ENCODE results near the gene STK17A. TPM values are rescaled to one million over a fixed set of nuclear protein-coding genes. Genes with fewer than 3 reads are reported as not detected.

Gene STK17A
- total RNA-seq, 2 donors from 2014 or later = 42.4 to 55.5 TPM

DNA sequence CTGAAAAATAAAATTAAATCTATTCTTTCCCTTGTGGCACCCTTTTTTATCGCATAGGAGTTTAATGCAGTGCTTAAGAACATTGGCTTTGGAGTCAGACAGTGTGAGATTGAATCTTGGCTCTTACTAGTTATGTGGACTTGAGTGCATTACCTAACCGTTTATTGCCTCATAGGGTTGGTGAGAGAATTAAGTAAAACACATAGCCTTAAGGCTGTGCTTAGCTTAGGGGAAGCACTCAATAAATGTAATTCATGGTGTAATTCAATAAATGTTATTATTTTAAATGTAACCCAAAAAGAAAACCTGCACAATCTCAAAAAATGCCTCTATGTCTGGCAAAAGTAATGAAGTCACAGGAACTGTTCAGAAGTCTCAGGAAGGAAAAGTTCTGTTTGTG lies 2.7 kb downstream of the STK17A start:
- ATAC-seq (ENCODE audit: insufficient number of reproducible peaks, low FRiP score, low read depth) (peak; percentile 34), DNase-seq (ENCODE audit: low spot score) (no peak)
- Histone ChIP-seq H3K9me3 (no peaks in the 10 kb centered on the region), H3K27me3 (replicated peaks; ENCODE audit: insufficient read depth) (no peaks in the 10 kb centered on the region), H3K27ac (peak overlapping the region; percentile 97 to 98), H3K4me3 (peak overlapping the region; percentile 96), H3K4me1 (ENCODE audit: control insufficient read depth in 1 of 2, low read depth in 2 of 2) (peaks cover 24 to 60% of the 10 kb centered on the region in 2 donors), H3K36me3 (no peaks in the 10 kb centered on the region)
- TF ChIP-seq CTCF (IDR thresholded peaks at IDR 0.05) = no peak

DNA sequence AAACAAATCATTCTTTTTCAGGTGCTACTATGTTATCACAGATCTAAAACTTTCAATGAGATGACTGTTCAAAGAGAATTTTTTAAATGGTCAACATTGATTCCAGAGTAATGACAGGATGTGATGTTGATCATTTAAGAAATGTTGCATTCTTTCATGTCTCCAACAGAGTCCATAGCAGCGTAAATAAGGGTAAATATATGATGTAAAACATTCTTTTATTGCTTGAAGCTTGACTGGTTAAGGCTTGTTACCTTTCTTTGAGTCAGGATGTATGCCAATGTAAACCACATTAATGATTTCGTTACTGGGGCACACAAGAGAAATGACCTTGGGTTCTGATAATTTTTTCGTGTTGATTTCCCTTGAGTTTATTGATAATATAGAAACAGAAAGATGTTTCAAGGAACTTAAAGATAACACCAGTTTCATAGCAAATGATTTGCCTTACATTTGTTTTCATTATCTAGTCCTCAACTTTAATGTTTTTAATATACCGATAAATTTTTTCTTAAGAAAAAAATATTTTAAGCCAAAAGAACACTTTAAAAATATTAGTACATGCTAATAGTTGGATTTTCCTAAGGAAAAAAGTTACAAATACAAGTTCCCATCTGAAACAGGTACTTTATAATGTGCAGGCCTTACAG lies 3.5 kb downstream of the STK17A start:
- H3K9me3 ChIP-seq = no peaks in the 10 kb centered on the region
- H3K36me3 ChIP-seq = no peaks in the 10 kb centered on the region
- no peaks in the 10 kb centered on the region for H3K27me3 ChIP-seq (replicated peaks; ENCODE audit: insufficient read depth)
- H3K4me1 ChIP-seq (ENCODE audit: control insufficient read depth in 1 of 2, low read depth in 2 of 2) = peaks cover 26 to 67% of the 10 kb centered on the region in 2 donors
- no peak for TF ChIP-seq CTCF (IDR thresholded peaks at IDR 0.05)
- peak overlapping the region; percentile 96 for H3K4me3 ChIP-seq
- H3K27ac ChIP-seq = peak overlapping the region; percentile 47 to 98
- no peak for DNase-seq (ENCODE audit: low spot score)
- ATAC-seq (ENCODE audit: insufficient number of reproducible peaks, low FRiP score, low read depth) = no peak

DNA sequence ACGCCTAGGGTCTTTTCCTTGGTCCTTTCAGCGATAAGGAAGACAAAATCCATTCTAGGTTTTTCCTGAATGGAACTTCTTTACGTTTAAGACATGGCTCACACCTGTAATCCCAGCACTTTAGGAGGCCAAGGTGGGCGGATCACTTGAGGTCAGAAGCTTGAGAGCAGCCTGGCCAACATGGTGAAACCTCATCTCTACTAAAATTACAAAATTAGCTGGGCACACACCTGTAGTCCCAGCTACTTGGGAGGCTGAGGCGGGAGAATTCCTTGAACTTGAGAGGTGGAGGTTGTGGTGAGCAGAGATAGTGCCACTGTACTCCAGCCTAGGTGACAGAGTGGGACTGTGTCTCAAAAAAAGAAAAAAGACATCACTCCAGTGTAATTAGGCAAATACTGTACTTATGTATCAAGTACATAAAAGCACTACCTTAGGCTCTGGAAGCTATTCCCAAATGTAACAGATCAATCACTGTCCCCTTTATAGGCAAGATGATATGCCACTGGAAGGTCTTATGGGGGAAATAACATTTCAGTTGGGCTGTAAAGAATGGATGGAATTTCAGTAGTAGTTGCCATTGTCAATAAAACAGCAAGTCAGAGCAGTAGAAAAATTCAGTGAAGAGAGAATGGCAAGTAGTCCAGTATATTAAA lies 5.7 kb downstream of the STK17A start:
- ATAC-seq (ENCODE audit: insufficient number of reproducible peaks, low FRiP score, low read depth) (no peak), DNase-seq (ENCODE audit: low spot score) (no peak)
- Histone ChIP-seq H3K27me3 (replicated peaks; ENCODE audit: insufficient read depth) (no peaks in the 10 kb centered on the region), H3K36me3 (no peaks in the 10 kb centered on the region), H3K4me1 (ENCODE audit: control insufficient read depth in 1 of 2, low read depth in 2 of 2) (peaks cover 33 to 80% of the 10 kb centered on the region in 2 donors), H3K9me3 (no peaks in the 10 kb centered on the region), H3K27ac (peak overlapping the region in 1 of 2 donors; percentile 32), H3K4me3 (no peak overlapping the region)
- no peak for TF ChIP-seq CTCF (IDR thresholded peaks at IDR 0.05)

GRCh38 chr7:43589133-43589478 lies 6.2 kb downstream of the STK17A start:
- H3K27me3 ChIP-seq (replicated peaks; ENCODE audit: insufficient read depth) = no peaks in the 10 kb centered on the region
- H3K4me3 ChIP-seq = no peak overlapping the region
- ATAC-seq (ENCODE audit: insufficient number of reproducible peaks, low FRiP score, low read depth) = no peak
- no peaks in the 10 kb centered on the region for H3K9me3 ChIP-seq
- H3K27ac ChIP-seq = peak overlapping the region in 1 of 2 donors; percentile 32
- no peaks in the 10 kb centered on the region for H3K36me3 ChIP-seq
- H3K4me1 ChIP-seq (ENCODE audit: control insufficient read depth in 1 of 2, low read depth in 2 of 2) = peaks cover 36 to 85% of the 10 kb centered on the region in 2 donors
- no peak for DNase-seq (ENCODE audit: low spot score)
- no peak for TF ChIP-seq CTCF (IDR thresholded peaks at IDR 0.05)

DNA sequence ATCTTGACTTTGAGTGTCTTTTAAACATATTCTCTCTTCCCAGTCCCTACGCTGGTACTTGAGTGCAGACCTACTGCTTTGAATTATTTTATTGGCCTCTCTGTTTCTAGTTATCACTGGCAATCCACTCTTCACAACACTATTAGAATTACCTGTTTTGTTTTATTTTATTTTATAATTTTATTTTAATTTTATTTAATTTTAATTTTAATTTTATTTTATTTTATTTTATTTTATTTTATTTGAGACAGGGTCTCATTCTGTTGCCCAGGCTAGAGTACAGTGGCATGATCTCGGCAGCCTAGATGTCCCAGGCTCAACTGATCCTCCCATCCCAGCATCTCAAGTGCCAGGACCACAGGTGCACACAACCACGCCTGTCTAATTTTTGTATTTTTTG lies 6.8 kb downstream of the STK17A start:
- Histone ChIP-seq H3K27ac (peak overlapping the region in 1 of 2 donors; percentile 7), H3K4me1 (ENCODE audit: control insufficient read depth in 1 of 2, low read depth in 2 of 2) (peaks cover 36 to 87% of the 10 kb centered on the region in 2 donors), H3K27me3 (replicated peaks; ENCODE audit: insufficient read depth) (no peaks in the 10 kb centered on the region), H3K36me3 (no peaks in the 10 kb centered on the region), H3K4me3 (no peak overlapping the region), H3K9me3 (no peaks in the 10 kb centered on the region)
- DNase-seq (ENCODE audit: low spot score) (no peak), ATAC-seq (ENCODE audit: insufficient number of reproducible peaks, low FRiP score, low read depth) (no peak)
- TF ChIP-seq CTCF (IDR thresholded peaks at IDR 0.05) = no peak
